Measurements from ENCODE around the gene LSAMP.

The LSAMP gene

DNA sequence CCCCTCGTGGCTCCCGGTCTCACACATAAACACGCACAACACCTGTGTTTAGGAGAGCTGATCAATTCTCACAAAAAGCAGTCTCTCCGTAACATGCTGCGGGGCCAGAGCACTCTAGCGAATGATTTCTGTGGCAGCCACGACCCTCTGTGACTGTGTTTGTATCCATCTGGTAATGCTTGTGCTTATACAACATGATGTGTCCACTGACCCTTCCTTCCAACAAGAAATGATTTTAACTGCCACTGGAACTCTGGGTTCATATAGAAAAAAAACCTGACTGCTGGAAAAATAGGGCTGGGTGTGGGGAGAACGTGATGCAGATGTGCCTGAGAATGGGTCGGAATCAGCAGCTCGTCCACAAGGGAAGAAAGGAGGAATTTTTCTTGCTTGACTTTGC lies 411.8 kb downstream of the LSAMP start:
- H2BK120ac ChIP-seq (ENCODE audit: insufficient read depth, low read length, poor library complexity) = no peak overlapping the region
- no peak overlapping the region for H3K4ac ChIP-seq (ENCODE audit: low read depth, low read length)
- no peak overlapping the region for H3K18ac ChIP-seq (ENCODE audit: low read length)
- no peak overlapping the region for H3K4me2 ChIP-seq (ENCODE audit: low read length)
- H3K27me3 ChIP-seq (ENCODE audit: insufficient read depth, low read length) = no peaks in the 10 kb centered on the region
- no peak overlapping the region for H3K9ac ChIP-seq (ENCODE audit: low read length)
- no peaks in the 10 kb centered on the region for H3K79me2 ChIP-seq (ENCODE audit: control insufficient read depth, insufficient read depth, low read length, poor library complexity)
- no peak for DNase-seq
- H3K4me1 ChIP-seq (ENCODE audit: control insufficient read depth in 1 of 2, insufficient read depth in 2 of 2, low read length in 2 of 2) = no peaks in the 10 kb centered on the region
- H2BK12ac ChIP-seq (ENCODE audit: low read length) = no peak overlapping the region
- no peak overlapping the region for H2AK5ac ChIP-seq (ENCODE audit: low read length)
- H3K36me3 ChIP-seq (ENCODE audit: control insufficient read depth in 1 of 2, insufficient read depth in 2 of 2, low read length in 2 of 2) = no peaks in the 10 kb centered on the region
- no peak overlapping the region for H3K27ac ChIP-seq (ENCODE audit: low read depth, low read length)
- no peak overlapping the region for H3K4me3 ChIP-seq (ENCODE audit: low read depth, low read length)
- no peaks in the 10 kb centered on the region for H3K9me3 ChIP-seq (ENCODE audit: insufficient read depth, low read depth, low read length)
- H4K12ac ChIP-seq (ENCODE audit: low read depth, low read length) = no peak overlapping the region
- H4K91ac ChIP-seq (ENCODE audit: low read depth, low read length) = no peak overlapping the region
- no peak overlapping the region for H2AFZ ChIP-seq (ENCODE audit: insufficient read depth, low read length, poor library complexity)
- no peaks in the 10 kb centered on the region for H3K79me1 ChIP-seq (ENCODE audit: low read length)
- H3K14ac ChIP-seq (ENCODE audit: low read length) = no peak overlapping the region
- no CpG with 5 or more reads among the region's 10 CpGs for WGBS (ENCODE audit: extremely low coverage, insufficient coverage, insufficient read length)
- no peak overlapping the region for H3K23ac ChIP-seq (ENCODE audit: low read length)
- H4K8ac ChIP-seq (ENCODE audit: low read depth, low read length) = no peak overlapping the region
- no peak overlapping the region for H2BK5ac ChIP-seq (ENCODE audit: low read depth, low read length, poor library complexity)

GRCh38 chr3:116032176-116032575 lies 413.1 kb downstream of the LSAMP start:
- Histone ChIP-seq H3K4me3 (ENCODE audit: low read depth, low read length) (no peak overlapping the region), H3K79me2 (ENCODE audit: control insufficient read depth, insufficient read depth, low read length, poor library complexity) (no peaks in the 10 kb centered on the region), H4K91ac (ENCODE audit: low read depth, low read length) (no peak overlapping the region), H3K4me1 (ENCODE audit: control insufficient read depth in 1 of 2, insufficient read depth in 2 of 2, low read length in 2 of 2) (no peaks in the 10 kb centered on the region), H2AFZ (ENCODE audit: insufficient read depth, low read length, poor library complexity) (no peak overlapping the region), H3K36me3 (ENCODE audit: control insufficient read depth in 1 of 2, insufficient read depth in 2 of 2, low read length in 2 of 2) (no peaks in the 10 kb centered on the region), H3K27me3 (ENCODE audit: insufficient read depth, low read length) (no peaks in the 10 kb centered on the region), H3K9ac (ENCODE audit: low read length) (no peak overlapping the region), H3K4me2 (ENCODE audit: low read length) (no peak overlapping the region), H4K12ac (ENCODE audit: low read depth, low read length) (no peak overlapping the region), H3K27ac (ENCODE audit: low read depth, low read length) (no peak overlapping the region), H3K23ac (ENCODE audit: low read length) (no peak overlapping the region), H2BK120ac (ENCODE audit: insufficient read depth, low read length, poor library complexity) (no peak overlapping the region), H3K14ac (ENCODE audit: low read length) (no peak overlapping the region), H3K18ac (ENCODE audit: low read length) (no peak overlapping the region), H2BK5ac (ENCODE audit: low read depth, low read length, poor library complexity) (no peak overlapping the region), H2BK12ac (ENCODE audit: low read length) (no peak overlapping the region), H2AK5ac (ENCODE audit: low read length) (no peak overlapping the region), H3K4ac (ENCODE audit: low read depth, low read length) (no peak overlapping the region), H3K79me1 (ENCODE audit: low read length) (no peaks in the 10 kb centered on the region), H3K9me3 (ENCODE audit: insufficient read depth, low read depth, low read length) (no peaks in the 10 kb centered on the region), H4K8ac (ENCODE audit: low read depth, low read length) (no peak overlapping the region)
- DNase-seq = no peak
- no CpG with 5 or more reads among the region's 1 CpG for whole genome bisulfite sequencing (ENCODE audit: extremely low coverage, insufficient coverage, insufficient read length)

DNA sequence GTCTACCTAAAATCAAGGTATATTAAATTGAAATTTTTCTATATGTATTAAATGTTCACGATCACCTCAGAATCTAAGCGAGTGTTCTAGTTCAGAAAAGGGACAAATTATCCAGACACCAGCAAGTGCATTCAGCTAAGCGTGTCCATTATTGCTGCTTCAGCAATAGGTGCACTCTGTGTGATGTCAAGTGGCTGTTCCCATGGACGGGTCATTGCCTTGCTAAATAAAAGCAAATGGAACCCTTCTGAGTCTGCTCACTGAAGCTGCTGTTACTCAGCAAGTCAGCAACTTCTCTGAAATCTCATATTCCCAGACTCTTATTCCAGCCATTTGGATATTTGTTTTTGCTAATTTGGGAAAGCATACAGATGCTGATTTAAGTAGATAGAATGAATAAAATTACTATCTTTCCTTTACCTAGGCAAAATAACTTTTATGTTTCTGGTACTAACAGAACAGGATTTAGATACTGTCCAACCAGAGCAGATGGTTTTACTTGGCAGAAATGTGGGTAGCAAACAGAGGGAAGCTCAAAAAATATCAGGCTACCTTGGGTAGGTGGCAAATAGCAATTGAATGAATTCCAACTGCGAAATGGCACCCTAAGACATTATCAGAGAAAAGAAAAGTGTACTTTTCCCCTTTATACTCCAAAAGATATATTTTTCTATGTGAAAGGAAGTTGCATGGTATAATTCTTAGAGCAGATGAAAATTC lies 415.0 kb downstream of the LSAMP start:
- Histone ChIP-seq H3K4me1 (ENCODE audit: control insufficient read depth in 1 of 2, insufficient read depth in 2 of 2, low read length in 2 of 2) (no peaks in the 10 kb centered on the region), H2AK5ac (ENCODE audit: low read length) (no peak overlapping the region), H3K18ac (ENCODE audit: low read length) (no peak overlapping the region), H3K79me2 (ENCODE audit: control insufficient read depth, insufficient read depth, low read length, poor library complexity) (no peaks in the 10 kb centered on the region), H3K9ac (ENCODE audit: low read length) (no peak overlapping the region), H3K14ac (ENCODE audit: low read length) (no peak overlapping the region), H2BK12ac (ENCODE audit: low read length) (no peak overlapping the region), H2BK5ac (ENCODE audit: low read depth, low read length, poor library complexity) (no peak overlapping the region), H3K9me3 (ENCODE audit: insufficient read depth, low read depth, low read length) (no peaks in the 10 kb centered on the region), H3K23ac (ENCODE audit: low read length) (no peak overlapping the region), H4K8ac (ENCODE audit: low read depth, low read length) (no peak overlapping the region), H2AFZ (ENCODE audit: insufficient read depth, low read length, poor library complexity) (no peak overlapping the region), H3K36me3 (ENCODE audit: control insufficient read depth in 1 of 2, insufficient read depth in 2 of 2, low read length in 2 of 2) (no peaks in the 10 kb centered on the region), H3K27ac (ENCODE audit: low read depth, low read length) (no peak overlapping the region), H2BK120ac (ENCODE audit: insufficient read depth, low read length, poor library complexity) (no peak overlapping the region), H3K4me2 (ENCODE audit: low read length) (no peak overlapping the region), H3K27me3 (ENCODE audit: insufficient read depth, low read length) (no peaks in the 10 kb centered on the region), H3K79me1 (ENCODE audit: low read length) (no peaks in the 10 kb centered on the region), H4K12ac (ENCODE audit: low read depth, low read length) (no peak overlapping the region), H4K91ac (ENCODE audit: low read depth, low read length) (no peak overlapping the region), H3K4me3 (ENCODE audit: low read depth, low read length) (no peak overlapping the region), H3K4ac (ENCODE audit: low read depth, low read length) (no peak overlapping the region)
- no CpG with 5 or more reads among the region's 5 CpGs for WGBS (ENCODE audit: extremely low coverage, insufficient coverage, insufficient read length)
- no peak for DNase-seq

DNA sequence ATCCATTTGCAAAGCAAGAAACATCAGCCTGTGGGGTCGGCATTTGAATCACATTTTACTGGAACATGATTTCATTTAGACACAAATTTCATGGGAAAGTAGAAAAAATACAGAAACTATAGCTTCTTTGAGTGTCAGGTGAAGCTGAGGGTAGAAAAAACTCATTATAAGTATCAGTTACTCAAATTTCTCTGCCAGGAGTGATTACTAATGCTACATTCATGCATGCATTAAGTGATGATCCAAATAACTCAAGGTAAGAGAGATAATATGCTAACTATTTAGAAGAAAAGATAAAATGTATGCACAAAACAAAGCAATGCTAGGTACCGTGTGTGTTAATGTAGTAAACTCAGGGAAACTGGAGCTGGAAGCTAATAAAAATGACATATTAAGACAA lies 416.0 kb downstream of the LSAMP start:
- H3K4me2 ChIP-seq (ENCODE audit: low read length) = no peak overlapping the region
- no CpG with 5 or more reads among the region's 2 CpGs for WGBS (ENCODE audit: extremely low coverage, insufficient coverage, insufficient read length)
- no peak overlapping the region for H4K8ac ChIP-seq (ENCODE audit: low read depth, low read length)
- no peak overlapping the region for H2BK12ac ChIP-seq (ENCODE audit: low read length)
- no peaks in the 10 kb centered on the region for H3K4me1 ChIP-seq (ENCODE audit: control insufficient read depth in 1 of 2, insufficient read depth in 2 of 2, low read length in 2 of 2)
- no peak overlapping the region for H3K9ac ChIP-seq (ENCODE audit: low read length)
- no peak overlapping the region for H3K23ac ChIP-seq (ENCODE audit: low read length)
- no peak overlapping the region for H2BK120ac ChIP-seq (ENCODE audit: insufficient read depth, low read length, poor library complexity)
- H2BK5ac ChIP-seq (ENCODE audit: low read depth, low read length, poor library complexity) = no peak overlapping the region
- no peaks in the 10 kb centered on the region for H3K79me1 ChIP-seq (ENCODE audit: low read length)
- H3K18ac ChIP-seq (ENCODE audit: low read length) = no peak overlapping the region
- no peak overlapping the region for H3K4me3 ChIP-seq (ENCODE audit: low read depth, low read length)
- no peak overlapping the region for H4K12ac ChIP-seq (ENCODE audit: low read depth, low read length)
- H4K91ac ChIP-seq (ENCODE audit: low read depth, low read length) = no peak overlapping the region
- H3K27me3 ChIP-seq (ENCODE audit: insufficient read depth, low read length) = no peaks in the 10 kb centered on the region
- H3K4ac ChIP-seq (ENCODE audit: low read depth, low read length) = no peak overlapping the region
- H3K36me3 ChIP-seq (ENCODE audit: control insufficient read depth in 1 of 2, insufficient read depth in 2 of 2, low read length in 2 of 2) = no peaks in the 10 kb centered on the region
- no peaks in the 10 kb centered on the region for H3K9me3 ChIP-seq (ENCODE audit: insufficient read depth, low read depth, low read length)
- H3K14ac ChIP-seq (ENCODE audit: low read length) = no peak overlapping the region
- DNase-seq = no peak
- no peak overlapping the region for H2AK5ac ChIP-seq (ENCODE audit: low read length)
- no peaks in the 10 kb centered on the region for H3K79me2 ChIP-seq (ENCODE audit: control insufficient read depth, insufficient read depth, low read length, poor library complexity)
- H3K27ac ChIP-seq (ENCODE audit: low read depth, low read length) = no peak overlapping the region
- H2AFZ ChIP-seq (ENCODE audit: insufficient read depth, low read length, poor library complexity) = no peak overlapping the region

Measured in trophoblast cell (in vitro differentiated cells and primary cell).